ENCODE results near the gene TBC1D1.

The TBC1D1 gene

GRCh38 chr4:38026158-38026740 is 135.4 kb downstream of the TBC1D1 start:
- DNase-seq (ENCODE audit: low read depth in 1 of 2, low spot score in 1 of 2) = no peak
- TF ChIP-seq JUND (IDR thresholded peaks at IDR 0.05; ENCODE audit: low read depth) = no peak
- in situ Hi-C loops (cut with HindIII; ENCODE audit: low pct_unique_long_range_greater_than_20kb, low sequenced_read_pairs) = no loop called here

- in situ Hi-C loops (cut with HindIII; ENCODE audit: low pct_unique_long_range_greater_than_20kb, low sequenced_read_pairs) = no loop called here
- no peak for DNase-seq (ENCODE audit: low read depth in 1 of 2, low spot score in 1 of 2)
- no peak for TF ChIP-seq JUND (IDR thresholded peaks at IDR 0.05; ENCODE audit: low read depth)
Observed at GRCh38 chr4:38030023-38030422, 139.1 kb downstream of the TBC1D1 start.

- in situ Hi-C loops (cut with HindIII; ENCODE audit: low pct_unique_long_range_greater_than_20kb, low sequenced_read_pairs) = no loop called here
- peak; percentile 28 to 71 for DNase-seq (ENCODE audit: low read depth in 1 of 2, low spot score in 1 of 2)
- no peak for TF ChIP-seq JUND (IDR thresholded peaks at IDR 0.05; ENCODE audit: low read depth)
Observed at GRCh38 chr4:38034986-38035882, 144.3 kb downstream of the TBC1D1 start.

DNA sequence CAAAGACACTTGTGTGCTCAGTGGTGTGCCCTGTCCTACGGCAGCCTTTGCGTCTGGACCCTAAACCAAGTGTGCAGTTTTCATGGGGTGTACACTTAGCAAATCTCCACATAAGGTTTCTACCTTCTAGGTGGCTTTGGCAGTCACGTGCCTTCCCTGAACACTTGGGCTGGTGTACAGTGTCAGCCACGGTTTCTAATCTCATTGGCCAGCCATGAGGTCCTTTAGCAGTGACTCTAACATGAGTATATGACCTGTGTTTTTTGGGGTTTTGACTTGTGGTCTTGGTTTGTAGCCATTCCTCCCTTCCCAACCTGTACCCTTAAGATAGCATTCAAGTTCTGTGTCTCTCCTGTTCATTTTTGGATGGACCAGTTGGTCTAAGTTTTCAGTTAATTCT is 145.7 kb downstream of the TBC1D1 start:
- TF ChIP-seq JUND (IDR thresholded peaks at IDR 0.05; ENCODE audit: low read depth) = no peak
- DNase-seq (ENCODE audit: low read depth in 1 of 2, low spot score in 1 of 2) = no peak
- in situ Hi-C loops (cut with HindIII; ENCODE audit: low pct_unique_long_range_greater_than_20kb, low sequenced_read_pairs) = no loop called here

GRCh38 chr4:38037612-38038011 is 146.7 kb downstream of the TBC1D1 start:
- in situ Hi-C loops (cut with HindIII; ENCODE audit: low pct_unique_long_range_greater_than_20kb, low sequenced_read_pairs) = no loop called here
- no peak for DNase-seq (ENCODE audit: low read depth in 1 of 2, low spot score in 1 of 2)
- no peak for TF ChIP-seq JUND (IDR thresholded peaks at IDR 0.05; ENCODE audit: low read depth)

GRCh38 chr4:38040619-38041018 is 149.7 kb downstream of the TBC1D1 start:
- peak; percentile 37 to 58 for DNase-seq (ENCODE audit: low read depth in 1 of 2, low spot score in 1 of 2)
- no peak for TF ChIP-seq JUND (IDR thresholded peaks at IDR 0.05; ENCODE audit: low read depth)
- in situ Hi-C loops (cut with HindIII; ENCODE audit: low pct_unique_long_range_greater_than_20kb, low sequenced_read_pairs) = no loop called here

DNA sequence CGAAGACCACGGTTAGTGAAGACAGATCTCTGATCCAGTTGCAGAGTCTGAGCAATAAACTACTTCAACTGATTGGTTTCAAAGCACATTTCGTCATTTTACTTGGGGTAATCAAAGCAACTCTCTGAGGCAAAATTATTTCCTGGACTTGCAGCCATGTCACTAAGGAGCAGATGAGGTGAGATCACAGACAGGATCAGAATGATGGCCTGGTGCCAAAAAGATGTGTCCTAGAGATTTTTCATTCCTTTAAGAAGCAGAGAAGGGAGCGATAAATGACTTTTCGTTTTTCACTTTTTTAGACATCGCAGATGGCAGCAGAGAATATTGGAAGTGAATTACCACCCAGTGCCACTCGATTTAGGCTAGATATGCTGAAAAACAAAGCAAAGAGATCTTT is 153.2 kb downstream of the TBC1D1 start:
- in situ Hi-C loops (cut with HindIII; ENCODE audit: low pct_unique_long_range_greater_than_20kb, low sequenced_read_pairs) = no loop called here
- no peak for DNase-seq (ENCODE audit: low read depth in 1 of 2, low spot score in 1 of 2)
- TF ChIP-seq JUND (IDR thresholded peaks at IDR 0.05; ENCODE audit: low read depth) = no peak

- TF ChIP-seq JUND (IDR thresholded peaks at IDR 0.05; ENCODE audit: low read depth) = no peak
- in situ Hi-C loops (cut with HindIII; ENCODE audit: low pct_unique_long_range_greater_than_20kb, low sequenced_read_pairs) = no loop called here
- DNase-seq (ENCODE audit: low read depth in 1 of 2, low spot score in 1 of 2) = no peak
Observed at GRCh38 chr4:38045289-38045988, 154.6 kb downstream of the TBC1D1 start.

DNA sequence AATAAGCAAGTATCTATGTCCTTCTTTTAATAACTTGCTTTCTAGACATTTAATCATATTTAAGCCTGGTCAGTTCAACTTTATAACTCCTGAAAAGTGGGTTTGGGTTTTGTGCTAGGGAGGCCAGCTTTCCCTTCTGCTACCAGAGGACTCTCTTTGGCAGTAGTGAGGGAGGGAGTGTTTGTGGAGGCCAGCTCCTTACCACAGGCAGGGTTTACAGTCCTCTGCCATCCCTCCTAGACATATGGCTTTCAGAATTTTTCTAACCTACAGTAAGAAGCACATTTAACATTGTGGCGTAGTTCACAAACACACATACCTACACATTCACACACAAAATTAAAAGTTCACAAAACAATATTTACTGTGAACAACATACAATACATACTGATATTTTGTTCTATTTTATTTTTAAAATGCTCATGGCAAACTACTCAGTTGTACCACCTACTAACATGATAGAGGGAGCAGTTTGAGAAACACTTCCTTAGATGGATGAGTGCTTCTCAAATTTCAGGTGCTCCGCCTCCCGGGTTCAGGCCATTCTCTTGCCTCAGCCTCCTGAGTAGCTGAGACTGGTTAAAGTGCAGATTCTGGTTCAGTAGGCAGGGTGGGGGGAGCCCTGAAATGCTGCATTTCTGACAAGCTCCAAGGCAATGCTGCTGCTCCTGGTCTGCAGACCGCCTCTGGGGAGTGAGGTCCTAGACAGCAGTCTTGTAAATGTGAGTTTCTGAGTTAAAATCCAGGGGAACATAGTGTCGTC is 156.0 kb downstream of the TBC1D1 start:
- DNase-seq (ENCODE audit: low read depth in 1 of 2, low spot score in 1 of 2) = peak in 1 of 2 experiments; percentile 55
- in situ Hi-C loops (cut with HindIII; ENCODE audit: low pct_unique_long_range_greater_than_20kb, low sequenced_read_pairs) = no loop called here
- TF ChIP-seq JUND (IDR thresholded peaks at IDR 0.05; ENCODE audit: low read depth) = no peak

GRCh38 chr4:38049545-38050170 is 158.8 kb downstream of the TBC1D1 start:
- in situ Hi-C loops (cut with HindIII; ENCODE audit: low pct_unique_long_range_greater_than_20kb, low sequenced_read_pairs) = no loop called here
- no peak for DNase-seq (ENCODE audit: low read depth in 1 of 2, low spot score in 1 of 2)

GRCh38 chr4:38050560-38051350 is 159.9 kb downstream of the TBC1D1 start:
- in situ Hi-C loops (cut with HindIII; ENCODE audit: low pct_unique_long_range_greater_than_20kb, low sequenced_read_pairs) = no loop called here
- TF ChIP-seq JUND (IDR thresholded peaks at IDR 0.05; ENCODE audit: low read depth) = no peak
- no peak for DNase-seq (ENCODE audit: low read depth in 1 of 2, low spot score in 1 of 2)

More at GRCh38 chr4:38049545-38050170, 158.8 kb downstream of the TBC1D1 start:
- TF ChIP-seq JUND (IDR thresholded peaks at IDR 0.05; ENCODE audit: low read depth) = no peak

All from T47D (cell line).